ENCODE results near the gene NAB1. TPM values are rescaled to one million over a fixed set of nuclear protein-coding genes. Genes with fewer than 3 reads are reported as not detected.

Gene NAB1
- total RNA-seq, 4 donors from 2014 or later = 4.9 to 11.0 (median 9.2) TPM

- in situ Hi-C loops (cut with MboI; ENCODE audit: low sequenced_read_pairs in 4 of 4) (no loop called here), intact Hi-C loops (cut with DNase I; ENCODE audit: low total_unique reads) (no loop called here)
- H3K4me1 ChIP-seq = peaks cover 0 to 8% of the 10 kb centered on the region in 2 donors
- no peak for DNase-seq
- no peak for ATAC-seq
- H3K27me3 ChIP-seq = no peaks in the 10 kb centered on the region
- no peak for TF ChIP-seq CTCF (IDR thresholded peaks at IDR 0.05 in 4 of 5, conservative IDR thresholded peaks at IDR 0.05 in 1 of 5)
- TF ChIP-seq POLR2A (IDR thresholded peaks at IDR 0.05) = no peak
- no peaks in the 10 kb centered on the region for H3K9me3 ChIP-seq
- H3K4me3 ChIP-seq = no peak overlapping the region
- H3K36me3 ChIP-seq = peaks cover 0 to under 1% of the 10 kb centered on the region in 2 donors
- no peak overlapping the region for H3K27ac ChIP-seq
Observed at GRCh38 chr2:190679391-190679790, 30.5 kb downstream of the NAB1 start.

GRCh38 chr2:190679813-190680591 is 31.1 kb downstream of the NAB1 start:
- intact Hi-C loops (cut with DNase I; ENCODE audit: low total_unique reads) = no loop called here
- Histone ChIP-seq H3K36me3 (no peaks in the 10 kb centered on the region), H3K4me3 (no peak overlapping the region), H3K9me3 (no peaks in the 10 kb centered on the region), H3K27ac (no peak overlapping the region), H3K27me3 (no peaks in the 10 kb centered on the region), H3K4me1 (peaks cover 0 to 7% of the 10 kb centered on the region in 2 donors)
- TF ChIP-seq CTCF (IDR thresholded peaks at IDR 0.05 in 4 of 5, conservative IDR thresholded peaks at IDR 0.05 in 1 of 5) = peak in 2 of 5 experiments; percentile 39 to 55
- TF ChIP-seq POLR2A (IDR thresholded peaks at IDR 0.05) = no peak
- ATAC-seq = peak in 1 of 2 donors; percentile 49
- in situ Hi-C loops (cut with MboI; ENCODE audit: low sequenced_read_pairs in 4 of 4) = no loop called here
- peak in 1 of 2 donors; percentile 18 for DNase-seq

- DNase-seq (no peak), ATAC-seq (no peak)
- Histone ChIP-seq H3K4me1 (no peaks in the 10 kb centered on the region), H3K36me3 (peaks cover 0 to 10% of the 10 kb centered on the region in 2 donors), H3K9me3 (no peaks in the 10 kb centered on the region), H3K4me3 (no peak overlapping the region), H3K27me3 (no peaks in the 10 kb centered on the region), H3K27ac (no peak overlapping the region)
- TF ChIP-seq CTCF (IDR thresholded peaks at IDR 0.05 in 4 of 5, conservative IDR thresholded peaks at IDR 0.05 in 1 of 5) = no peak
- intact Hi-C loops (cut with DNase I; ENCODE audit: low total_unique reads) (no loop called here), in situ Hi-C loops (cut with MboI; ENCODE audit: low sequenced_read_pairs in 4 of 4) (no loop called here)
Observed at GRCh38 chr2:190682168-190682567, 33.3 kb downstream of the NAB1 start.

GRCh38 chr2:190683802-190684201 is 34.9 kb downstream of the NAB1 start:
- H3K9me3 ChIP-seq = no peaks in the 10 kb centered on the region
- ATAC-seq (no peak), DNase-seq (no peak)
- no peak overlapping the region for H3K27ac ChIP-seq
- H3K4me3 ChIP-seq = no peak overlapping the region
- intact Hi-C loops (cut with DNase I; ENCODE audit: low total_unique reads) (no loop called here), in situ Hi-C loops (cut with MboI; ENCODE audit: low sequenced_read_pairs in 4 of 4) (no loop called here)
- no peaks in the 10 kb centered on the region for H3K4me1 ChIP-seq
- H3K27me3 ChIP-seq = no peaks in the 10 kb centered on the region
- no peak for TF ChIP-seq CTCF (IDR thresholded peaks at IDR 0.05 in 4 of 5, conservative IDR thresholded peaks at IDR 0.05 in 1 of 5)
- no peak for TF ChIP-seq POLR2A (IDR thresholded peaks at IDR 0.05)
- peaks cover 0 to 17% of the 10 kb centered on the region in 2 donors for H3K36me3 ChIP-seq
